Mammary epithelial cell (primary cell): ENCODE data around the gene COCH.

Experiments used
- CTCF ChIP-seq, 2 donors: IDR thresholded peaks in 1 of 2; conservative IDR thresholded peaks in 1 of 2; 2 replicates each; pipeline ENCODE4 v1.5.1; 2011 to 2012; ENCODE audit warnings: inconsistent platforms in 2 of 2, low read length in 2 of 2, mild to moderate bottlenecking in 2 of 2, control low read depth in 1 of 2, low read depth in 1 of 2; ENCODE audit not compliant: insufficient read depth in 1 of 2; ENCODE audit errors: extremely low read depth in 1 of 2
- EZH2 ChIP-seq: IDR thresholded peaks from 2 replicates; pipeline ENCODE4 v1.6.1; 2012; ENCODE audit warnings: low read length, inconsistent platforms, borderline replicate concordance

GRCh38 chr14:30849983-30850382 is 24.4 kb upstream of the COCH start:
- no peak for TF ChIP-seq CTCF (conservative IDR thresholded peaks at IDR 0.05 in 1 of 2, IDR thresholded peaks at IDR 0.05 in 1 of 2; ENCODE audit: extremely low read depth in 1 of 2, insufficient read depth in 1 of 2, low read depth in 1 of 2, low read length in 2 of 2)
- no peak for TF ChIP-seq EZH2
